ENCODE results near the gene REM1.

DNA sequence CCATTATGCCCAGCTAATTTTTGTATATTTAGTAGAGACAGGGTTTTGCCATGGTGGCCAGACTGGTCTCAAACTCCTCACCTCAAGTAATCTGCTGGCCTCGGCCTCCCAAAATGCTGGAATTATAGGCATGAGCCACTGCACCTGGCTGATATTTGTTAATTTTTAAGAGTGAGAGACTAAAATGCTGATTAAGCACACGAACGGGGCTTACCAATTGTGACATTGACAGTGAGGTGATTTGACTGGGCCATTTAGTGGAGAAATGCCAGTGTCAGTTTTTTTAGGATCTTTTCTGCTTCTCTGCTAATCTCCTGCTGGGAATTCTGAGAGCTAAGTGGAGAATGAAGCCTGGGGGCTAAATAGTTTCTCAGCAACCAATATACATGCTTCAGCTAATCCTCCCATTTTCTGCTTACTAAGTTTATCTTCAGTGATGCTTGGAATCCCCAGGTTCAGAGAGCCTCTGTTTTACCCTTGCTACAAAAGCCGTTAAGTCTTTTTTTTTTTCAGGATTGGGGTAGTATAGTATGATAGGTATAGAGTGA is 44.4 kb upstream of the REM1 start:
- TF ChIP-seq L3MBTL2 (conservative IDR thresholded peaks at IDR 0.05) (no peak), LEF1 (IDR thresholded peaks at IDR 0.05; ENCODE audit: borderline replicate concordance) (no peak)
- TF ChIP-seq, protein P1, sequence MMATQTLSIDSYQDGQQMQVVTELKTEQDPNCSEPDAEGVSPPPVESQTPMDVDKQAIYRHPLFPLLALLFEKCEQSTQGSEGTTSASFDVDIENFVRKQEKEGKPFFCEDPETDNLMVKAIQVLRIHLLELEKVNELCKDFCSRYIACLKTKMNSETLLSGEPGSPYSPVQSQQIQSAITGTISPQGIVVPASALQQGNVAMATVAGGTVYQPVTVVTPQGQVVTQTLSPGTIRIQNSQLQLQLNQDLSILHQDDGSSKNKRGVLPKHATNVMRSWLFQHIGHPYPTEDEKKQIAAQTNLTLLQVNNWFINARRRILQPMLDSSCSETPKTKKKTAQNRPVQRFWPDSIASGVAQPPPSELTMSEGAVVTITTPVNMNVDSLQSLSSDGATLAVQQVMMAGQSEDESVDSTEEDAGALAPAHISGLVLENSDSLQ (IDR thresholded peaks at IDR 0.05), result no peak

Data from HEK293T (cell line).